GM12892 (cell line): Measurements from ENCODE around the gene DPT. TPM values are rescaled to one million over a fixed set of nuclear protein-coding genes. Genes with fewer than 3 reads are reported as not detected.
"Not testable (repeated sequence)": the region's sequence is repeated elsewhere in the genome, so short reads cannot be mapped to it uniquely, and the experiment has no call there.

ENCODE experiments used
- DNase-seq: peaks from one replicate; pipeline ENCODE4 v3.0.0; 2011; ENCODE audit not compliant: insufficient read length
- FAIRE-seq: peaks from 2 replicates; lab custom pipeline; 2011; peaks lifted over from hg19 to GRCh38; lab: Jason Lieb, UNC
- POLR2A ChIP-seq: IDR thresholded peaks from 2 replicates; pipeline ENCODE4 v1.6.1; 2011; ENCODE audit warnings: low read depth, low read length, control low read depth
- POLR2AphosphoS5 ChIP-seq: IDR thresholded peaks from 2 replicates; pipeline ENCODE4 v1.6.1; 2011; ENCODE audit warnings: low read depth, low read length, control low read depth
- TAF1 ChIP-seq: IDR thresholded peaks from 2 replicates; pipeline ENCODE4 v1.6.1; 2011; ENCODE audit warnings: low read depth, mild to moderate bottlenecking, control low read depth, low read length, borderline replicate concordance
- polyA plus RNA-seq: library from polyadenylated mRNA; unstranded; fragments of >200 nt; gene quantifications from one replicate; pipeline ENCODE4 v1.2.1, GENCODE V29; 2012; ENCODE audit warnings: missing spikeins, inconsistent platforms; ENCODE audit not compliant: missing spikeins

Gene DPT
- polyA plus RNA-seq = not detected

DNA sequence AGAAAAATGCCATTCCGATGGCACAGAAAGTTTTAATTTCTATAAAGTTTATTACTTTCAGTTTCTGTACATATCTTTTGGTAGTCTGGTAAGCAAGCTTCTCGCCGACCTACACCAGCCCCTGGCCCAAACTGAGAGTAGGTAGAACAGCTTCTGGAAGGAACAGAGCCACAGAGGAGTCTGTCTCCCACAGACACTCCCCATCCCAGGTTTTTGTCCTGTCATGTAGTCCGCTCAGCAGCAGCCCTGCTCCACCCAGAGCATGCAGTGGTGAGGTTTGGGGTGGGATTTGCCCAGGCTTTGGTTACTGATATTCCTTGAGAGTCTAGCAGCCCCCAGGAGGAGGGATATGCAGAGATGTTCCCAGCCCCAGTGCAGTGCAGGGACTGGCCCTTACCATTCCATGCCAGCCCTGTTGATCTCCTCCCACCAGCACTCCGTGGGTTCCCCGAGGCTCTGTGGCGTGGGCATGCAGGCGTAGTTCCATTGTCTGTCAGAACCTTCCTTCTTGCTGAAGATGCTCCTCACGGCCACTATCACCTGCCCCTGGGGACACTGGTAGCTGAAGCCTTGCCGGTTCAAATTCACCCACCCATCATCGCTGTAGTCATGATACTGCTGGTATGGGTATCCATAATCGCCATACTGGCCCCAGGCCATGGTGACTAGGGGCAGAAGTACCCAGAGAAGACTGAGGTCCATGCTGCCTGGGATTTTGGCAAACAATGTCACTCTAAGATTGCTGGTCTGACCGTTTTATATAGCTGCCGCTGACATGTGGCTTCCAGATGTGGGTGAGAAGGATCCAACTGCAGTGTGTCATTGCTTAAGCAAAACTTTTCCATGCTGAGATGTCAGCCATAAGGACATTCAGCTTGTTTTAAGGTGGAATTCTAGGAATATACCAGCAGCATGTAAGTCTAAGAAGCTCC, at the start of gene DPT:
TSS of gene DPT (minus strand) at position 734 of the 932 bp plus-strand sequence. CDS start at position 702, 32 bp downstream.
- TF ChIP-seq POLR2A (no peak), POLR2AphosphoS5 (no peak), TAF1 (no peak)
- FAIRE-seq (no peak), DNase-seq (no peak)

DNA sequence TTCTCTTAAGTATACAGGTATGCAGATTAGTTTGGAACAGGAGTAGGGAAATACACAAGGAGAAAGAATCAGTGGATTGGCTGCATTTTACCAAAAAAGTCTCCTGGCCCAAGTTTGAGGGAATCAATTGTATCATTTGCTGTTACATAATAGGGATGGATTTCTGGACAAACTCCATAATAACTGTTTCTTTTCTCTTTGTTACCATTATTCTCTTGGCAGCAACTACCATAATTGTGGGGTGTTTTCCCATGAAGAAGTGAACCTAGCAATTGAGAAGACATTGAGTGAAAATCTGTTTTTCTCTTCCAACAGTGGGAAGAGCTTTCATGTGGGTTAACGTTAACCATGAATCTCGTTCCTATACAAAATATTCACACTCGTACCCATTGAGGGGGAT, 46.4 kb upstream of the DPT start:
- TF ChIP-seq TAF1 = no peak
- TF ChIP-seq POLR2A = no peak
- no peak for TF ChIP-seq POLR2AphosphoS5
- DNase-seq = no peak
- FAIRE-seq = no peak

DNA sequence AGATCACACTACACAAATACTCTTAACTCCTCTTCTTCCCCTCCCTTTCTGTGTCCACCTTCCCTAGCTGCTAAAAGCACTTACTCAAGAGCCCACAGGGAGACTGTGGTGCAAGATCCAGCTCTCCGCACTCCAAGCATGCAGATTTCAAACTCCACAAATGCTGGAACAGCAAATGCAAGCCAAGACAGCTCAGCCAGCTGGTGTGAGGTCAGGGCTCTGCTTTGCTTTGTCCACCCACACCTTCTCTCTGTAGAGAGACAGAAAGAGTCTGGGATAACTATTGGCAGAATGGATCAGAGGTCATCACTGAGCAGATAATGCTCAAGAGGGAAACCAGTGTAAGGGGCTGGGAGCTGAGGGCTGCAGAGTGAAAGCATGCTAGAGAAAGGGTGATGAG, 45.2 kb upstream of the DPT start:
- FAIRE-seq (no peak), DNase-seq (no peak)
- TF ChIP-seq POLR2AphosphoS5 (no peak), POLR2A (no peak), TAF1 (no peak)

DNA sequence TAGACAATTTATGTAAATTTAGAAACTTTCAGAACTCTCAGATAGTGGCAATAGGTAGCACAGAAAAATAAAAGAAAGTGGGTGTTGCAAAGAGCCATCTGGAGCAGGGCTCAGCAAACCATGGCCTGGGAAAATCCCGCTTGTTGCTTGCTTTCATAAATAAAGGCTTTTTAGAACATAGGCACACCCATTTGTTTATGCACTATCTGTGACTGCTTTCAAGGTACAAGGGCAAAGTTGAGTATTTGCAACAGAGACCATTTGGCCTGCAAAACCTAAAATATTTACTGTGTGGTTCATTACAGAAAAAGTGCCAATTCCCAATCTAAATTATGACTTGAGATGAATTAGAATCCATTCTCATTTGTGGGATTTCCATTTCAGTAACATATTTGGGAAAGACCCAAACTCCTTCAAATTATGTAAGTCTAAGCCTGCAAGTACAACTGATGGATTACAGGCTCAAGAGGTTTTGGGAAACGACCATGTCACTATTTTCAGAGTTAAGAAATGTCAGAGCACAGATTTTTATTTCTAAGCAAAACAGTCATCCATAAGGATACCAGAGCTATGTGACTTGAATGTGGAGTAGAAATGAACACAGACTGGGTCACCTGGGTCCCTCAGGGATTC, 43.5 kb upstream of the DPT start:
- FAIRE-seq (no peak), DNase-seq (no peak)
- TF ChIP-seq POLR2A = no peak
- TF ChIP-seq POLR2AphosphoS5 = no peak
- no peak for TF ChIP-seq TAF1

DNA sequence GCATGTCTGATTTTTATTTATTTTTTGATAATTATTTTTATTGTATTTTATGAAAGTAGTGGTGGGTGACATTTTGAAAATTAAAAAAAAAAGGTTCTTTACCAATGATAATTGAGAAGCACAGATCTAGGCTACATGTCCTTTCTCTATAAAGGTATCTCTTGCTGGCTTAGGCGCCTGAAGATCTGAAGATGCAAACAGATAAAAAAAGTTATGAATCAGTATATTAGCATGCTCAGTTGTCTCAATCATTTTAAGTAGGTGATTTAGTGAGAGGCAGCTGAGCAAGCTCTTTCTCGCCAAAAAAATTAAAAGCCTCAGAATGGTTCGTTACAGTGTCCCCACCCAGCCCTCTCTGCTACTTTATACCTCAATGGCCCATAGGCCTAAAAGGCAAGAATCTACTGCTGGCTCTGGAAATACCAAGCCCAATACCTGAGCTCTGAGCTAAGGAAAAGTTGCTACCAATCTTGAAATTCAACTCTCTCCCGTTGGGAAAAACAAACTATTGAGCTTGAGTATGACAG, 42.2 kb upstream of the DPT start:
- no peak for TF ChIP-seq POLR2AphosphoS5
- no peak for TF ChIP-seq TAF1
- TF ChIP-seq POLR2A = no peak
- DNase-seq = no peak
- no peak for FAIRE-seq

DNA sequence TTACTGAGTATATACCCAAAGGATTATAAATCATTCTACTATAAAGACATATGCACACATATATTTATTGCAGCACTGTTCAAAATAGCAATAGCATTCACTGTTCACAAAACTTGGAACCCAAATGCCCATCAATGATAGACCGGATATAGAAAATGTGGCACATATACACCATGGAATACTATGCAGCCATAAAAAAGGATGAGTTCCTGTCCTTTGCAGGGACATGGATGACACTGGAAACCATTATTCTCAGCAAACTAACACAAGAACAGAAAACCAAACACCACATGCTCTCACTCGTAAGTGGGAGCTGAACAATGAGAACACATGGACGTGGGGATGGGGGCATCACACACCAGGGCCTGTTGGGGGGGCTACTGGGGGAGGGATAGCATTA, 40.9 kb upstream of the DPT start:
- not testable (repeated sequence) for DNase-seq, FAIRE-seq

DNA sequence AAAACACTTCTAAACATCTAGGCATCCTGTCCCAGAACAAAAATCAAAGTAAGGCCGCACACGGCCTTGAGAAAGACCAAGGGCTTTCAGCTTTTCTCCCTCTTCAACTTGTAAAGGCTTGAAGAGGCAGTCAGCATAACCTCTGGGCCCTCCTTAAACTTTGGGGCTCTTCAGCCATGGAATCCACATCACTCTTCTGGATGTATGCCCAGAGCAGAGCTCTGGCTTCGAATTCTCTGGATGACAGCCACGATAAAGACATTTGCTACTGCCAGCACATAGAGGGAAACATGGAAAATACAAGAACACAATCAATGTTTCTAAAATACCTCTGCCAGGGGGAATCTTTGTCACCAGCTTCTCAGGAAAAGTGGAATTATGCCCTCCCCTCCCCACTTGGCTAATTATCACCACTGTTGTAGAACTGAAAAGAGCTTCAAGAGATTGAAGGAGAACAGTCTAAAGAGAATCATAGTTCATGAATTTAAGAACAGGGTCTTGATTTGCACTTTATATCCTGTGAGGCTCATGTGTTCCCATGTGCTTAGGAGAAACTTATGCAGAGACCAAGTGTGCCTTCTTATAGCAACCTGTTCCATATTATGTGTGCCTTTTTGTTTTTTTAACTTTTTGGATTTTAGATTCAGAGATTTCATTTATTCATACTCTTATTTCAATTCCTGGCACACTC, 39.0 kb upstream of the DPT start:
- DNase-seq (no peak), FAIRE-seq (no peak)
- TF ChIP-seq POLR2A (no peak), TAF1 (no peak), POLR2AphosphoS5 (no peak)

DNA sequence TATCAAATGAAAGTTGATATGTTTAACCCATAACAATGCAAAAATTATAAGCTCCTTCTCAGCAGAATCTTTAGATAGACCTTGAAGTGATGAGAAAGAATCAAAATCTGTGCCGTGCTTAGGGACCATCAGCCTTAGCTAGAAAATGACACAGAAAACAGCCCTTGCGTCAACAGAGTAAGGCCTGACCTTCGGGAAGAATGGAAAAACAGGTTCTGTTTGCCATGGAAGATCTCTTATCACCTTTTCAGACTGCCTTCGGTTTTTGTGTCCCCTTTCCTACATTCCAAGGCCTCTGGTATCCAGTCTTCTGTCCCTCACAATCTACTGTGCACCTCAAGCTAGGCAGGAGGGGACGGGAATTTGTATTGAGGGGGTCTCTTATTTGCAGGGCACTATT, 37.6 kb upstream of the DPT start:
- TF ChIP-seq POLR2AphosphoS5 = no peak
- no peak for TF ChIP-seq POLR2A
- no peak for TF ChIP-seq TAF1
- no peak for FAIRE-seq
- no peak for DNase-seq

DNA sequence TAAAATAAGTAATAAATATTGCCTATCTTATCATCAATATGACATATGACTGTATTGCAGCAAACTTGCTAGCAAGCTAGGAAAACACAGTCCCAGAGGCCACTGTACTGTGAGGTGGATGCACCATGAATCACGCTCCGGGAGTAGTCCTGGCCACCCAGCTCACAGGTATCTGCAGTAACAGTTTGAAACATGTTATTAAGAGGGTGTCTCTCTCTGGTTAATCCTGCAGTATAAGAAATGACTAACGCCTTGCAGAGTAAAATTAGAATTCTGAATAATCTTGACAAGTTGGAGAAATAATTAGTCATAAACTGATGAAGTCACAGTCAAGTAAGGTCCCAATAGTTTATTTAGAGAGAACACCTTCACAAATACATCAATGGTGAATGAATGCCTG, 34.0 kb upstream of the DPT start:
- DNase-seq = no peak
- no peak for FAIRE-seq
- no peak for TF ChIP-seq POLR2A

DNA sequence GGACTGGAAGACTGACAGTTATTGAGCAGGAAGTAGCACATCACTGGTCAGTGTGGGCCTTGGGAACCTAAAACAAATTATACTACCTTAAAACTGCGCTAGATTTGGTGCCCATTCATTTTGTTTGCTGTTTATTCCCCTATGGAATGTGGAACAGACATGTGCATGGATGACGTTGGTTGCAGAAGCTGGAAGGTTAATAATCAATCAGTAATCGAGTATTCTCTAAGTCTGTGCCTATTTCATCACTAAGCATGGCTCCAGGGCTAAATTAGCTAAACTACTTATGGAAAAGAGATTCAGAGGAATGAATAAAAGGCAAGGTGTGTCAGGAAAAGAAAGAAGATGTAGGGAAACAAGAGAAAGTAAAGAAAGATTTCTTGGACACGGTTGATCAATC, 33.5 kb upstream of the DPT start:
- DNase-seq (no peak), FAIRE-seq (no peak)
- TF ChIP-seq POLR2AphosphoS5 (no peak), POLR2A (no peak), TAF1 (no peak)

DNA sequence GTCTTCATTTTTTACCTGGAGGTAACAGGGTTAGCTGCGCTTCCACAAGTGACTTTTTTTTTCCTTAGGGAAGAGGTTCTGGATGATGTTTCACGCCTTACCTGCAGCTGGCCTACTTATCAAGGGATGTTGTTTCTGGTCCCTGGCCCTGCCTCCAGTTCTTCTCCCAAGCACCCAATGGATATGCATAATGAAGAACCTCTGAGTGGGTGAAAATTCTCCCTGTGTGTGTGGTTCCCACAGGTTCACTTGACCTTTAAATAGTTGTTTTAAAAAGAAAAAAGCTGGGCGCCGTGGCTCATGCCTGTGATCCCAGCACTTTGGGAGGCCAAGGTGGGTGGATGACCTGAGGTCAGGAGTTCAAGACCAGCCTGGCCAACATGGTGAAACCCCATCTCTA, 31.8 kb upstream of the DPT start:
- TF ChIP-seq TAF1 (no peak), POLR2AphosphoS5 (no peak), POLR2A (no peak)
- DNase-seq (no peak), FAIRE-seq (no peak)

DNA sequence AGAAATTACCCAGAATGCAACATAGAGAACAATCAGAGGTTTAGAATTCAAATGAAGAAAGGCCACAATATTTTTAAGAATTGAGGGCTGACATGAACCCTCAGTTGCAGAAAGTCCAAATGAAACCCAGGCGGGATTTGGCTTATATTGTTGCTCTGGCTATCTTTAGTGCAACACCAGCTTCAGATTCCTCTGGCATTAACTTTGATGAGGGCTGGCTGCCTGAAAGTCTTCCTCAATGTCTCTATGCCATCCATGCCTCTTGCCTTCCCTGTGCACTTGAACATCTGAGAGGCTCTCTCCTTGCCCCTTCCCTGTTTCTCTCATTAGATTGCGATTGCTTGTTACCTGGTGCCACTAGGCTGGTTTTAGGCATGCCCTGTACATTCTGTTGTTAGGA, 31.2 kb upstream of the DPT start:
- FAIRE-seq = no peak
- DNase-seq = no peak
- TF ChIP-seq POLR2A (no peak), TAF1 (no peak), POLR2AphosphoS5 (no peak)
